ENCODE data around the gene SLC43A1. TPM values are rescaled to one million over a fixed set of nuclear protein-coding genes. Genes with fewer than 3 reads are reported as not detected.

The SLC43A1 gene
- total RNA-seq, 1 donor from 2014 or later = 5.4 TPM

DNA sequence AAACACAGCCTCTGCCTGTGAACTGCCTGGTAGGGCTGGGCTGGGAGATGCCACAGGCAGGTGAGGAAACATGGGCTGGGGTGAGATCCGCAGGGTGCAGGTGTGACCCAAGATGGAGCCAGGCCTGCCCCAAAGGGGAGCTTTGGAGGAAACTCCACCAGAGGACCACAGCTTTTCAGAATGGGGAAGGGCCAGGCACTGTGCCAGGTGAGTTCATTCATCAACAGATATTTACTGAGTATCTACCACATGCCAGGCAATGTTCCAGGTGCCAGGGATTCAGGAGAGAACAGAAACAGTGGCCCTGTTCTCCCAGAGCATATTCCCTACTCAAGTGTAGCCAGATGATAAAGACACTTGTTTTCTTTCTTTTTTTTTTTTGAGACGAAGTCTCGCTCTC lies 44.0 kb downstream of the SLC43A1 start:
- DNase-seq = no peak
- intact Hi-C loops (cut with DNase I) = no loop called here

DNA sequence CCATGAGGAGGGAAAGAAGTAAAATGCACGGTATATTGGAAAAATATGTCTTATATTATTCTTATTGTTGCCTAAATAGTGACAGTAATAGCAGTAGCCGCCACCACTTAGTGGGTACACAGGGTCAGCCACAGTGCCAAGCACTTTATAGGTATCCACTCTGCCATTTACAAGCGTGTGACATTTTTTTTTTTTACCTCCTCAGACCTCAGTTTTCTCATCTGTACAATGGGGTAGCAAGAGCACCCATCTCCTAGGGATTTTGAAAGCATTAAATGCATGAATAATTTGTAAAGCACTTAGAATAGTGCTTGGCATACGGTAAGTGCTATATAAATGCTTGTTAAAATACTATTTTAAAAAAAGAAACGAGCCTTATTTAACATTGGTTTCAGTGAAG lies 46.2 kb downstream of the SLC43A1 start:
- ATAC-seq (ENCODE audit: poor library complexity) = no peak
- intact Hi-C loops (cut with DNase I) = no loop called here
- DNase-seq = no peak

More for the DNA sequence above, 44.0 kb downstream of the SLC43A1 start:
- ATAC-seq (ENCODE audit: poor library complexity) = no peak

DNA sequence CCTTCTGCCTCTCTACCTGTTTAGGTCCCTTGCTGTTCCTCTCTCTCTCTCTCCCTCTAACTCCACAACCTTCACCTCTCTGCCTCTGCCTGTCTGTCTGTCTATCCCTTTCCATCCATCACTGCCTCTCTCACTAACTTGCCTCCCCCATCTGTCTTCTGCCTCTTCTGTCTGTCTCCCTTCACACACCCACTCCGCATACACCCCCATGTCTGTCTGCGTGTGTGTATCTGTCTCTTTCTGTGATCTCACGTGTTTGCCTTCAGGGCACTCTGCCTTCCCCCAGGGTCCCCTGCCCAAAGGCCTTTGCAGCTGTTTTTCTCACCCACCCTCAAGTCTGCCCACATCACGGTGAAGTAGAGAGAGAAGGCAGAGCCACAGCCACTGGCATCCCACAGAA lies 47.2 kb downstream of the SLC43A1 start:
- ATAC-seq (ENCODE audit: poor library complexity) (no peak), DNase-seq (no peak)
- intact Hi-C loops (cut with DNase I) = no loop called here

DNA sequence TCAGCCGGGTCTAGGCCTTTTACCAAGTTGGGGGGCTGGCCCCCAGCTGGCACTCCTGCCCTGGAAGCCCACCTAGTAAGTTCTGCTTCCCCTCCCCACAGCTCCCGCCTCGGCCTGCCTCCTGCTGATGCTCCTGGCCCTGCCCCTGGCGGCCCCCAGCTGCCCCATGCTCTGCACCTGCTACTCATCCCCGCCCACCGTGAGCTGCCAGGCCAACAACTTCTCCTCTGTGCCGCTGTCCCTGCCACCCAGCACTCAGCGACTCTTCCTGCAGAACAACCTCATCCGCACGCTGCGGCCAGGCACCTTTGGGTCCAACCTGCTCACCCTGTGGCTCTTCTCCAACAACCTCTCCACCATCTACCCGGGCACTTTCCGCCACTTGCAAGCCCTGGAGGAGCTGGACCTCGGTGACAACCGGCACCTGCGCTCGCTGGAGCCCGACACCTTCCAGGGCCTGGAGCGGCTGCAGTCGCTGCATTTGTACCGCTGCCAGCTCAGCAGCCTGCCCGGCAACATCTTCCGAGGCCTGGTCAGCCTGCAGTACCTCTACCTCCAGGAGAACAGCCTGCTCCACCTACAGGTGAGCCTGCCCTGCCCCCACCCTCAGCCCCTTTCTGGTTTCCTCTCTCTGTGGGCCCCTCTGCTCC lies 47.9 kb downstream of the SLC43A1 start:
- DNase-seq (no peak), ATAC-seq (ENCODE audit: poor library complexity) (no peak)
- intact Hi-C loops (cut with DNase I) = no loop called here

DNA sequence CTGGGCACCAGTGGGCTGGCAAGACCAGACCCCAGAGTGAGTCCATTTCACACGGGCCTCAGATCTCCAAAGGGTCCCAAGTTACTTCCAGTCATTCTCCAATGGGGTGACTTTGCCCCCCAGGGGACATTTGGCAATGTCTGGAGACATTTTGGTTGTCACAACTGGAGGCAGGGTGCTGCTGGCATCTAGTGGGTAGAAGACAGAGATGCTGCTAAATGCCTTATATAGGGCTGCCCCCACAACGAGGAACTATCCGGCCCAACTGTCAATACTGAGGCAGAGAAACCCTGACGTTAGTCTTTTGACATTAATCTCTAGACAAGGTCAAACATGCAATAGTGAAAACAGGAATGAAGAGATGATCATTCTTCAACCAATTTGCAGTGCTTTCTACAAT lies 48.8 kb downstream of the SLC43A1 start:
- ATAC-seq (ENCODE audit: poor library complexity) = no peak
- intact Hi-C loops (cut with DNase I) = no loop called here
- DNase-seq = no peak

DNA sequence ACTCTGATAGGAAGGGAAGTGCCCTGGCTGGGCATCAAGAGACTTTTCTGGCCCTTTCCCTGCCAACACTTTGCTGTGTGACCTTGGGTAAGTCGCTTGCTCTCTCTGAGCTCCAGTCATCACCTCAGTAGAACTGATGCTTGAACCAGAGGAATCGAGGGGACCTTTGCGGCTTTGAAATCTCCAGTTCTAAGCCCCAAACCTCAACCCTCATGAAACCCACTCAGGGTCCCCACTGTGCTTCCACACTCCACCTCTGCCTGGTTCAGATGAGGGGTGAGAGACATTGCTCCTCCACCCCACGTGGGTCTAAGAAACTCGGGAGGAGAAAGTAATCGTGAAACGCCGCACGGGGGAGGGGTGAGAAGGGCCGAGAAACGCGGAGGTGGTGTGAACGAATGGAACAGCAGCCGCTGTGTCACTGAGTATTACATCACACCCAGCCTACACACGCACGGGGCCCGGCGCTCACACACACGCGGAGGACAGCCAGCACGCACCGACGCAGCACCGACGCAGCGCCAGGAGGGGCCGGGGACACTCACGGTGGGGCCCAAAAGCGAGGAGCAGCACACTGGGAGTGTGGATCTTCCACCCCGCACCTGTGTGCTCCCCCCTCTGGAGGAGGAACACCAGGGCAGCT lies 50.8 kb downstream of the SLC43A1 start:
- intact Hi-C loops (cut with DNase I) = no loop called here
- DNase-seq (no peak), ATAC-seq (ENCODE audit: poor library complexity) (no peak)

DNA sequence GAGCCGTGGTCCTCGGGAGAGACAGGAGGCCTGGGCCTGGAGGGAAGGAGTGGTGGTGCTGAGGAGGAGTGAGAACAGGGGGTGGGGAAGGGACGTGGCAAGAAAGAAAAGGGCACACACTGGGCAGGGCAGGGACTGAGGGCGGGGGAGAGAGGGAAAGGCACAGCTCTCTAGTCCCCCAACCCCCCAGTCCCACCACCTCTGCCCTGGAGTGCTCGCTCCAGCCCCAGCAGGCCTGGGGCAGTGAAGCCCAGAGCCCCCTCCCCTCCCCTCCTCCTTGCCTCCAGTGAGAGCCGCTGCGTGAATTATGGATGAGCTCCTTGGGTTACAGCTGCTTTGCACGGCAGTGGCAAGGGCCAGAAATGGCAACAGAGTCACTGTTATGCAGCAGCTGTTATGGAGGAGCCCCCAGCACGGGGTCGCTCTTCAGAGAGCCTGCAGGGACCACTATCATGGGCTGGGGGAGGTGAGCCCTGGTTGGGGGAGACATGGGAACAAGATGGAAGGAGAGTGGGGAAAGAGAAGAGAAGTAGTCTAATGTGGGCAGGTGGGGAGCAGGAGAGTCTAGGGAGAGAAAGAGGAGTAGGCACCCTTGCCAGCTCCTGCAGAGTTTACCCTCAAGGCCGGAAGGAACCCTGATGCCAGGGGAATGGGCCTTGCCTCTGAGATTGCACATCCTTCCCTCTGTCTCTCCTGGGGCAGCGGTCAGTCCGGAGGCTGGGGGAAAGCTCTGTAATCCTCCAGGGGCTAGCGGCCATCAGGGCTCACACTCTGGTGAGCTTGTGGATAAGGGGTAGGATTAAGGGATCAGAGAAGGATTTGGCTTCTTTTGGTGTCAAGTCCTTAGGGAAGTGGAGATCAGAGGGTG lies 51.6 kb downstream of the SLC43A1 start:
- DNase-seq (no peak), ATAC-seq (ENCODE audit: poor library complexity) (no peak)
- intact Hi-C loops (cut with DNase I) = no loop called here

DNA sequence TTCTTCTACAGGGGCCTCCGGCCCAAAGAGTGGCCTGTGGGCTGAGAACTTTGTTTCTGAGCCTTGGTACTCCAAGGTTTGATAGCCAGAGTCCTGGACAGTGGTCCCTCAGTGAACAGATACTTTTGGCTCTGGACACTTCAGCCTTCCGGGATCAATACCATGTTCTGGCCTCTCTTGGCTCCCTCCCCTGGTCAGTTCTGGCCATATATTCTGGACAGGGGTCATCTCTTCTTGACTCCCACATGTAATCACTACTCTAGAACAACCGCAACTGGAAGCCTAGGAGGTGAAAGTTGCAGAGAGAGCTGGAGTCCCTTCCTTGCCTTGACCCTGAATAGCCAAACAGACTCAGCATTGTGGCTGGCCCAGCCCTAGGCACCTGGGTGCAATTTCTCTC lies 52.9 kb downstream of the SLC43A1 start:
- intact Hi-C loops (cut with DNase I) = no loop called here
- ATAC-seq (ENCODE audit: poor library complexity) = no peak
- DNase-seq = no peak

DNA sequence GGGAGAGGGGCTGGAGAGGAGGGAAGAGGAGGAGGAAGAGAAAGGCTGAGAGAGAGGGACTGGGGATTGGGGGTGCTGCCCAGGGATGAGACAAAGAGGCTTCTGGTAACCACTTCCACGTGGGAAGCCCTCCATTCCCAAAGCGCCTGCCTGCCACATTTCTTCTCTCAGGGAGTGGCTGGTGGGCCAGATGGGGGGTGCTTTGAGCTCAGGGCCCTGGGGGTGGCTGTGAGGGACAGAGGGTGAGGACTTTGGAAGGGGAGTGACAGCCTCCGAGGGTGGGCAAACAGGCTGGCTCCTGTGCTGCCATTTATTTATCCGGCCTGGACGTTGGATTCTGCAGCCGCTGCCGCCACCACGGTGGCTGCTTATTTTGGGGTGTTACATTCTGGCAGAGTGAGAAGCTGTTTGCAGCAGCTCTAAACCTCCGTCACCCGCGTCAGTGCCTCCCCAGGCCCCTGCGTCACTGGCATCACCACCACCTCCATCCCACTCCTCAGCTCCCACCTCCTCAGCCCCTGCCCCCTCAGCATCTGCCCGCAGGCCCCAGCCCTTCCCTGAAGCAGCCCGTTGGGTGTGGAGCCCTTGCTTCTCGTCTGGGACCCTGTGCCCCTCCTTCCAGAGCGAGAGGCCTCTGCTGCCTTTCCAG lies 53.5 kb downstream of the SLC43A1 start:
- ATAC-seq (ENCODE audit: poor library complexity) = no peak
- DNase-seq = no peak
- intact Hi-C loops (cut with DNase I) = no loop called here

DNA sequence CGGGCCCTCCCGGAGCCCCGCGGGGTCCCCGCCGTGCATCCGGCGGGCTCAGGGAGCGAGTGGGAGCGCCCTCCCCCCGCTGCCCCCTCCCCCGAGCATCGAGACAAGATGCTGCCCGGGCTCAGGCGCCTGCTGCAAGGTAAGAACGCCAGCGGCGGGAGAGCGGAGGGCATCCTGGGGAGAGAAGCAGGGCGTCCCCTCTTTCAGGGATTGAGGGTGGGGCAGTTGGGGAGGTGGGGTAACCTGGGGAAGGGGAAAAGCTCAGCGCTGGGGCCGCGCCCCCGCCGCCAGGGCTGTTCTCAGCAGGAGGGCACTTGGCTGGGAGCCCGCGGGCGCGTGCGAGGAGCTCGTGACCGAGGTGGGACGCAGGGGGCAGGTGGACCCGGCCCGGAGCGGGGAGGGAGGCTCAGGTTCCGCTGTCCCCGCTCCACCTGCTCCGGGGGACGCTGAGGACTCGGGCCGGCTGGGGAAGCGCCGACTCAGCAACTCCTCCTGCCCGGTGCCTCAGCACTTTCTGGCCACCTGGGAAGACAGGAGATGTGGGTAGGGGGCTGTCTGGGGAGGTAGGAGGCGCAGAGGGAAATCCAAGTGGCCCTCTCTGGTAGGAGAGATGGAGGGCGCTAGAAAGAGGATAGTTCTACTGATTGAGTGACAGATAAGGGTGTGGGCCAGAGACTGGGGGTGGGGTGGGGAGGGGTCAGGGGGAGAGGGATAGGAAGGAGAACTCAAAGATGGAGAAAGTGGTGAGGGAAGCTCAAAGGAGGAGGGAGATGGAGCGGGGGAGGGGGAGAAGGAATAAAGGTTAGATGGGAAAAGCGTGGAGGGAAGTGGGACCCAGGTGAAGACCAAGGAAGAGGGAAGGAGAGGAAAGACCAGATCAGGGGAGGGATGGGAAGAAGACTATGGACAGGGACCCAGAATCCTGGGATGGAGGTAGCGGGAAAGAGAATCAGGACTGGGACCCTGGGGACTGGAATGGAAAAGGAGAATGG lies 54.4 kb downstream of the SLC43A1 start:
- ATAC-seq (ENCODE audit: poor library complexity) (no peak), DNase-seq (peak; percentile 50)
- intact Hi-C loops (cut with DNase I) = no loop called here

DNA sequence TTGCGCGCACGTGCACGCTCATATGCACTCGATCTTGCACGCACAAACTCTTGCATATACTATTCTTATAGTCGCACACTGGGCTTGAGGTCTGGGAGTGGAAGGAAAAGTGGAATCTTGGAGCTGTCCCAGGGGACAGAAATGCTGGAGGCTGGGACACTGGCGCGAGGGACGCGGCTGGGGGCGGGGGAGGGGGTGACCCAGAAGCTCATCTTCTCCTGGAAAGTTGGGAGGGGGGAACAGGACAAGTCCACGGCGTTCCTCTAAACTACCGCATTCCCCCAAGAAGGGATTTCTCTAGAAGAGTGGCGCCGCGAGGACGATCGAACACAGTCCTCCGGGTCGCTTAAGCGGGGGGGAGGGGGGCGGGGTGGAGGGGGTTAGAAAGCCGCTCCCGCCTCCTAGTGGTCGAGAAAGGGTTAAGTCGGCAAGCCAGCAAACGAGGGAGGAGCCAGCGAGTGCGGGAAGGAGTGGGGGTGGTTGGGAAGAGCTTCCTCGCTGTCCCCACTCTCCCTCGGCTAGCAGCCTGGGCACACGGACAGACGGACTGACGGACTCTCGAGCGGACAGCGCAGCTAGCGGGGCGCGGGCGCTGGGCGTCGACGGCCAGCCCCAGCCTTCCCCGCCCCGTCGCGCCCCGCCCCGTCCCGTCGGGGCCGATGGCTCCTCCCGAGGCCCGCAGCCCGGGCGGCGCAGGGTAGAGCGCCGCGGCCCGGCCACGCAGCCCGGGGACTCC lies 55.3 kb downstream of the SLC43A1 start, which contains the start of gene RTN4RL2:
Gene RTN4RL2 (plus strand): TSS at position 507 of the 736 bp plus-strand sequence. CDS start 338 bp downstream, outside the sequence.
- intact Hi-C loops (cut with DNase I) = no loop called here
- peak; percentile 38 for ATAC-seq (ENCODE audit: poor library complexity)
- peak; percentile 69 for DNase-seq

DNA sequence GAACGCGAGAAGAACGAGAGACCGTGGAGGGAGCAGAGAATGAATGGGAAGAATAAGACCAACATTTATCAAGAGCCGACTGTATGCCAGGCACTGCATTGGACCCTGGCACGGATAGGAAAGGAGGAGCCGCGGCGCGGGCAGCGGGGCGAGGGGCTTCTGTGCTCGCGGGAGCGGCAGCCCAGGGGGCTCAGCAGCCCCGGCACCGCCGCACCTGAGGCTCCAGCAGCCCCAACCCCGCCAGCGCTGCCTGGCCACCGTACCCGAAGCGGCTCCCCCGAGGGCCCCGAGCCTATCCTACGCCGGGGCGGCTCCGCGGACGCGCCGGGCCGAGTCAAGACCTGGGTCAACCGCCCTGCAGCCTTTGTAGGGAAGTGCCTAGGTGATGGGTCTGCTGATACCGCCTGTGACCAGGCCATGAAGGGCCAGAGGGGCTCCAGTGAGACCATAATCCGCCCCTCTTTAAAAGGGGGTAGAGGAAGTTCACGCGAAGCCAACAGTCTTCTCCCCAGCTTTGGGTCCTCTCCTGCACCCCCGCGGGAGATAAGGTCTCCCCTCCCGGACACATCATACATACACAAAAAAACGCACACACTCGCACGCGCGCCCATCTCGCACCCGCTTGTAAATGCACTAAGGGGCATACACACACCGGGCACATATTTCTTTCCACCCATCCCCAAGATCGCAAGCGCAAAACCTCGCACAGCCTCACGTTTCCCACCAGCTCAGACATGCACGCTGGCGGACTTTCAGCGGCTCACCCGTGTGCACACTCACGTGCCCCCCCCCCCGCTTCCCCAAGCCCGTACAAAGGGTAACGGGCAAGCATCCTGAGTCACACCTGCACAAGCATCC lies 56.1 kb downstream of the SLC43A1 start:
- ATAC-seq (ENCODE audit: poor library complexity) (no peak), DNase-seq (no peak)
- intact Hi-C loops (cut with DNase I) = loop anchor here (5.0 kb wide), 1 partner anchor 183 kb away; no protein-coding TSS in a partner anchor

DNA sequence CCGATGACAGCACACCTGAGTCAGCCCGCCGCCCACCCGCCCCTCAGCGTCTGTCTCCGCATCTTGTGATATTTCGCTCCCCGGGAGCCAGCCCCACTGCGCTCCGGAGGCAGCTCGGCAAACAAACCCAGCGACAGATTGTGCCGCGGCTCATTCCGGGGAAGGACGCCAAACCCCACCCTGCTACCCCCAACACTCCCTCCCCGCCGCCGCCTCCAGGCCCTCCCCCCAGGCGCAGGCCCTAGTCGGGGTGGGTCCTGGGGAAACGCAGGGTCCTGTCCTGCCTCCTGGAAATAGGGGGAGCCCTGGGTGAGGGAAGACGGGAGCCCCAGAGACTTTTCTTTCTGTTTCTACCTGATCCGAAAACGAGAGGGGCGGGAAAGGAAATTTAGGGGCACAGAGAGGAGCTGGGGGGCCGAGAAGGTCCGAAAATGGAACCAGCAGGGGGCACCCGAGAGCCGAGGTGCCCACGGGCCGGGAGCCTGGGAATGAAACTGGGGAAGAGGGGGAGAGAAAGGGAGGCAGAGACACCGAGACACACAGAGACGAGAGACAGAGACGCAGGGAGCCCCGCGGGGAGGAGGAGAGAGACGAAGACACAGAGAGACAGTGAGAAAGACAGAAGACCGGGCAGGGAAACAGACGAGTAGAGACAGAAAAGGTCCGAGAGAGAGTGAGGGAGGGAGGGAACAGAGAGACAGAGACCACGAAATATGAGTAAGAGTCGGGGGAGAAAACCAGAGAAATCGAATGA lies 56.9 kb downstream of the SLC43A1 start:
- peak; percentile 70 for ATAC-seq (ENCODE audit: poor library complexity)
- intact Hi-C loops (cut with DNase I) = loop anchor here (5.0 kb wide), 1 partner anchor 184 kb away; no protein-coding TSS in a partner anchor
- DNase-seq = peak; percentile 66

DNA sequence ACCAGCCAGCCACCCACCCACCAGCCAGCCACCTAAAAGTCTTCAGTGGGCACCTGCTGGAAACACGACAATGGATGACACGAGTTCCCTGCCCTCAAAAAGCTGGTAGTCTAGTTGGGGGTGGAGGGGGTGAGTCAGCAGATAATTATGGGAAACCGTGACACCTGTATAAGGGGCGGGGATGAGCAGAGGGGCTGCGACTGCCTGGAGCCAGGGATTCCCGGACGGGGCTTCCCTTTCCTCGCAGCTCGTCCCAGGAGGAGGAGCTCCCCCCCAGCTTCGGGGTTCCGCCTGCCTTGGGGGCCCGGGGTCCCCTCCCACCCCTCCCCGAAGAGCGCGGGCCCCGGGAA lies 57.5 kb downstream of the SLC43A1 start:
- intact Hi-C loops (cut with DNase I) = loop anchor here (5.0 kb wide), 1 partner anchor 184 kb away; no protein-coding TSS in a partner anchor
- ATAC-seq (ENCODE audit: poor library complexity) (no peak), DNase-seq (no peak)

DNA sequence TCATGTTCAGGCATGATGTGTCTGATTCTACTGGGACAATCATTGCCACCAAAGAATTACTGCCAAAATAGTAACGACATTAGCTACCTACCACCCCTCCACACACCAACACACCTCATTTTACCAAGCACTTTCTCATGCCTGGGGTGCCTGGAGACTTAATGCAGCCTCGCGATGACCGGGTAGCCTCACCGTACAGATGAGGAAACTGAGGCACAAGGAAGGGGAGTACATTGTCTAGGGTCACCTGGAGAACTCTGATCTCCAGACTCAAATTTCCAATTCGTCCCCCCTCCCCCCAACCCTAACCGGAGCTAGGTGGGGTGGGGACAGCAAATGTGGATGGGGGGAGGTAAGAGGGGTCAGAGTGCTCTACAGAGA lies 57.9 kb downstream of the SLC43A1 start:
- no peak for DNase-seq
- intact Hi-C loops (cut with DNase I) = loop anchor here (2.0 to 5.0 kb wide), 2 partner anchors 69 to 185 kb away; no protein-coding TSS in a partner anchor
- ATAC-seq (ENCODE audit: poor library complexity) = no peak

Measured in Right ventricle myocardium superior (tissue), 1 donor.